BE2C (cell line): Measurements from ENCODE around the gene ZBTB48.

Experiments
- DNase-seq: peaks from one replicate; pipeline ENCODE4 v3.0.0-alpha.2; 2020
- H3K27me3 ChIP-seq: fragments of 250-450 bp; sonication (Bioruptor Pico); 2 replicates; pipeline ENCODE4 v1.5.1; 2020; ENCODE audit warnings: mild to moderate bottlenecking
- H3K36me3 ChIP-seq: fragments of 250-450 bp; sonication (Bioruptor Pico); 2 replicates; pipeline ENCODE4 v1.5.1; 2020; ENCODE audit warnings: mild to moderate bottlenecking
- H3K4me1 ChIP-seq: fragments of 250-450 bp; sonication (Bioruptor Pico); 2 replicates; pipeline ENCODE4 v1.5.1; 2020
- H3K4me3 ChIP-seq: 2 replicates; pipeline ENCODE4 v1.5.1; 2011; ENCODE audit warnings: low read depth, low read length
- H3K9me3 ChIP-seq: fragments of 250-450 bp; sonication (Bioruptor Pico); 2 replicates; pipeline ENCODE4 v1.5.1; 2020
- TF ChIP-seq, protein P1 (sequence below): IDR thresholded peaks from 2 replicates; pipeline ENCODE4 v1.5.1; 2012; ENCODE audit warnings: mild to moderate bottlenecking, low read depth, low read length

ZBTB48 gene

DNA sequence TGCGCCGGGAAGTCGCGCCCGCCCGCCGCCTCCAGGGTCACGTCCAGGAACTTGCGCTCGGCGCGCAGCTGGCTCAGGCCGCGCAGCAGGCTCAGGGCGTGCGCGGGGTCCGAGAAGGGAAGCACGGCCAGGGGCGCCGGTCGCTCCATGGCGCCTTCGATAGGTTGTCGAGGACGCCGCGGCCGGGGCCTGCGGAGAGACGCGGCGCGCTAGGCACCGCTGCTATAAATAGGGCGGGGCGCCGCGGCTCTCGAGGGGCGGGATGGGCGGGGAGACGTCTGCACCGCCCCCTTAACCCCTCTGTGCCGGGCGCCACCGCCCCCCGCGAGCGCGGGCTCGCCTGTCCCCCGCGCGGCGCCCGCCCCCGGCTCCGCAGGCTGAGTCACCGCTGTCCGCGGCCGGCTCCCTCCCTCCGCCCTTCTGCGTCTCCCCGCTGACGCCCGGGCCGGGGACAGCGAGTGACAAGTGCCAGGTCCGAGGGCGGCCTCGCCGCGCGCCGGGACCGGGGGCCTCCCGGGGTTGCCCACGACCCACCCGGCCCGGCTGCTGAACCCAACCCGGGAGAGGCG is 23.0 kb downstream of the ZBTB48 start, which contains the start of gene KLHL21:
TSS of gene KLHL21 (minus strand) at position 201 of the 569 bp plus-strand sequence. CDS start at position 149, 52 bp downstream.
- TF ChIP-seq, protein P1, sequence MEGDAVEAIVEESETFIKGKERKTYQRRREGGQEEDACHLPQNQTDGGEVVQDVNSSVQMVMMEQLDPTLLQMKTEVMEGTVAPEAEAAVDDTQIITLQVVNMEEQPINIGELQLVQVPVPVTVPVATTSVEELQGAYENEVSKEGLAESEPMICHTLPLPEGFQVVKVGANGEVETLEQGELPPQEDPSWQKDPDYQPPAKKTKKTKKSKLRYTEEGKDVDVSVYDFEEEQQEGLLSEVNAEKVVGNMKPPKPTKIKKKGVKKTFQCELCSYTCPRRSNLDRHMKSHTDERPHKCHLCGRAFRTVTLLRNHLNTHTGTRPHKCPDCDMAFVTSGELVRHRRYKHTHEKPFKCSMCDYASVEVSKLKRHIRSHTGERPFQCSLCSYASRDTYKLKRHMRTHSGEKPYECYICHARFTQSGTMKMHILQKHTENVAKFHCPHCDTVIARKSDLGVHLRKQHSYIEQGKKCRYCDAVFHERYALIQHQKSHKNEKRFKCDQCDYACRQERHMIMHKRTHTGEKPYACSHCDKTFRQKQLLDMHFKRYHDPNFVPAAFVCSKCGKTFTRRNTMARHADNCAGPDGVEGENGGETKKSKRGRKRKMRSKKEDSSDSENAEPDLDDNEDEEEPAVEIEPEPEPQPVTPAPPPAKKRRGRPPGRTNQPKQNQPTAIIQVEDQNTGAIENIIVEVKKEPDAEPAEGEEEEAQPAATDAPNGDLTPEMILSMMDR, result no peak
- Histone ChIP-seq H3K4me3 (peak within 1 kb of the TSS; percentile 81), H3K4me1 (no peaks in the 10 kb centered on the region; the same call in 1 of the 2 replicates)

GRCh38 chr1:6603238-6603914 is 23.6 kb downstream of the ZBTB48 start:
- TF ChIP-seq, protein P1, result no peak
- no peaks in the 10 kb centered on the region; the same call in 1 of the 2 replicates for H3K4me1 ChIP-seq
- DNase-seq, result peak; percentile 37
- H3K27me3 ChIP-seq, result no peaks in the 10 kb centered on the region
- no peaks in the 10 kb centered on the region for H3K9me3 ChIP-seq
- H3K36me3 ChIP-seq, result peaks cover 3% of the 10 kb centered on the region; the same call in 1 of the 2 replicates
- H3K4me3 ChIP-seq, result peak overlapping the region; percentile 62

More for the DNA sequence above, 23.0 kb downstream of the ZBTB48 start, which contains the start of gene KLHL21:
- peak; percentile 89 for DNase-seq
- H3K9me3 ChIP-seq, result no peaks in the 10 kb centered on the region
- H3K27me3 ChIP-seq, result no peaks in the 10 kb centered on the region
- peaks cover 5% of the 10 kb centered on the region for H3K36me3 ChIP-seq

- peaks cover under 1% of the 10 kb centered on the region; the same call in 1 of the 2 replicates for H3K36me3 ChIP-seq
- H3K9me3 ChIP-seq, result no peaks in the 10 kb centered on the region
- H3K27me3 ChIP-seq, result no peaks in the 10 kb centered on the region
- DNase-seq, result no peak
- peak overlapping the region; percentile 62; the same call in 1 of the 2 replicates for H3K4me3 ChIP-seq
- H3K4me1 ChIP-seq, result no peaks in the 10 kb centered on the region; the same call in 1 of the 2 replicates
- TF ChIP-seq, protein P1, result no peak
Measured at GRCh38 chr1:6603915-6604558, 24.2 kb downstream of the ZBTB48 start.

DNA sequence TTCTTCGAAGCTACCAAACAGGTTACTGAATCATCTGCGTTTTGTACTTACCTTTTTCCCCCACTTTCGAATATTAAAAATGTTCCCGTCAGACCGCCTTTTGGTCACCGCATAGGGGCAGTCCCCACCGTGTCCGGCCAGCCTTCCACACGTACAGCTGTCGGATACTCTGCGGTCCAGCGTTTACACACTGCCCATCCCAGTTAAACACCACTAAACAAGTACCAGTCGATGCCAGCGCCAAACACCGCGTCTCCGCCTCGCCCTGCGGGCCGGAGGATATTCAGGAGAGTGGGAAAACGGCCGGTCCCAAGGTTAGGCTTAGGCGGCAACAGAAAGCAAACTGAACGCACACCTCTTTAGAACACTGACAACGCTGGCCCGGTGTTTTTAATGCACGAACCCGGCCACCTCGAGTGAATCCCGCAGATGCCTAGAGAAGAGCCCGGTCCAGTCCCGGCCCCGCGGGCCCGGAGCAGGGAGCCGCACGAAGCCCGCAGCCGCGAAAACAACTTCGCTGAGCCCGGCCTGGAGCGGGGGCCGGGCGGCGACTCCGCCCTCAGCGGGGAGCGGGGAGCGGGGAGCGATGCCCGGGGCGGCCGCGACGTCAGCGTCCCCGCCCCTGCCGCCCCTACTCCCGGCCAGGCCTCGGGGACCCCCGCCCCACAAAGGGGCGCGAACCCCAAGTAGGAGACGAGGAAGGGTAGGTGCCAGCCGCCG is 33.0 kb downstream of the ZBTB48 start:
- no peak for DNase-seq
- peak overlapping the region; percentile 66 for H3K4me3 ChIP-seq
- H3K27me3 ChIP-seq, result no peaks in the 10 kb centered on the region
- H3K9me3 ChIP-seq, result no peaks in the 10 kb centered on the region
- no peaks in the 10 kb centered on the region for H3K36me3 ChIP-seq
- TF ChIP-seq, protein P1, result no peak
- H3K4me1 ChIP-seq, result no peaks in the 10 kb centered on the region

GRCh38 chr1:6613361-6614018 is 33.7 kb downstream of the ZBTB48 start, which contains the start of gene PHF13:
PHF13 (plus strand) TSS chr1:6613731; CDS start chr1:6614067, 336 bp downstream.
- peak within 1 kb of the TSS; percentile 66 for H3K4me3 ChIP-seq
- no peaks in the 10 kb centered on the region for H3K27me3 ChIP-seq
- no peaks in the 10 kb centered on the region for H3K9me3 ChIP-seq
- H3K4me1 ChIP-seq, result no peaks in the 10 kb centered on the region
- no peaks in the 10 kb centered on the region for H3K36me3 ChIP-seq
- DNase-seq, result peak; percentile 96
- TF ChIP-seq, protein P1, result no peak
